ENCODE results near the gene EPS8L3.

- TF ChIP-seq CTCF (IDR thresholded peaks at IDR 0.05) (no peak), EZH2 (IDR thresholded peaks at IDR 0.05) (no peak), EZH2phosphoT487 (IDR thresholded peaks at IDR 0.05) (no peak)
Measured at GRCh38 chr1:109784551-109785252, 21.0 kb upstream of the EPS8L3 start.
